GM18507 (cell line): Measurements from ENCODE around the gene ZNF618.
"Not testable (repeated sequence)": the region's sequence is repeated elsewhere in the genome, so short reads cannot be mapped to it uniquely, and the experiment has no call there.

ENCODE experiments used
- DNase-seq: peaks from one replicate; pipeline ENCODE4 v3.0.0; 2011; ENCODE audit warnings: low read depth; ENCODE audit not compliant: insufficient read length; ENCODE audit errors: extremely low spot score
- FAIRE-seq: peaks from 2 replicates; lab custom pipeline; 2011; peaks lifted over from hg19 to GRCh38; lab: Jason Lieb, UNC

The ZNF618 gene

DNA sequence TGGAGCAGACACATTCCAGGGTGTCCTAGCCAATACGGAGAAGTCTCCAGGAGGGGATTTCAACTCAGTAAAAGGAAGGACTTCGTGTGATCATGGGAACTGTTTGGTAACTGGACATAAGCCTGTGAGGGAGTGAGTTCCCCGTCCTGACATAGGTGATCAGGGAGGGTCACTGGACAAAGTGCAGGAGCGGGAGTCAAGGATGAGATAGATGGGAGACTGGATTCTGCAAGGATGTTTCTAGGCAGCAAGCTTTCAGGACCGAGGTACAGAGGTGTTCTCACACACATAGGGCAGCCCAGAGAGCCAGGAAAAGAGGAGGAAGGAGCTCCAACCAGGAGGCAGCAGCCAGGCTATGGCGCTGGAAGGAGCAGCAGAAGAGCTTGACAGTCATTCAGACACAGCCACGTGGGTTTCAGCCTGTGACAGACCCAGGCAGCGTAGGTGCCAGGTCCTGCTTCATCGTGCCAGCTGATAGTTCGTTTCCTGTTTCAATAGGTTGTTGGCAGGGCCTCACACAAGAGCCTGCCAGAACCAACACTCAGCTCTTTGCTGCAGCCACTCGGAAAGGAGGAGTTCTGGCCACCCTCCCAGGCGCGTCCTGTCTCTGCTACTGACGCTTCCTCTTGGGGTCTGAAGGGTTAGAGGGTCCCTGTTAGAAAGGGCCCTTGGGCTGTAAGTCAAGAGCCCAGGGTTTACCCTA is 117.9 kb downstream of the ZNF618 start:
- FAIRE-seq, result no peak
- no peak for DNase-seq

DNA sequence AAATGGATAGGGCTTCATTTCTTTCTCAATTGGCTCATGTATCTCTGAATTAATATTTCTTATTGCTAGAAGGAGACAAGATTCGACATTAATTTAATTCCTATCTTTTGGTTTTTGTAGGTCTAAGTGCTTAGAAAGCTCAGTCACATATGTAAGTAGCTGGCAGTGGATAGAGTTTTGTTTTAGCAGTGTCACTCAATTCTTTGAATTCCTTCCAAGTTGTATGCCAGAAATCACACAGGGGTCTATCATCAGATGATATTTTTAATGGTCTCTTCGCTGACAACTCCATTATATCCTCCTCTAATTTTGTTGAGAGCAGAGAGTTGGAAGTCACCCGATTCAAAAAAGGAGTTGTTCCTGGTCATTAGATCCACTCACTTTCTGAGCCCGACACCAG is 119.3 kb downstream of the ZNF618 start:
- FAIRE-seq, result no peak
- DNase-seq, result no peak

DNA sequence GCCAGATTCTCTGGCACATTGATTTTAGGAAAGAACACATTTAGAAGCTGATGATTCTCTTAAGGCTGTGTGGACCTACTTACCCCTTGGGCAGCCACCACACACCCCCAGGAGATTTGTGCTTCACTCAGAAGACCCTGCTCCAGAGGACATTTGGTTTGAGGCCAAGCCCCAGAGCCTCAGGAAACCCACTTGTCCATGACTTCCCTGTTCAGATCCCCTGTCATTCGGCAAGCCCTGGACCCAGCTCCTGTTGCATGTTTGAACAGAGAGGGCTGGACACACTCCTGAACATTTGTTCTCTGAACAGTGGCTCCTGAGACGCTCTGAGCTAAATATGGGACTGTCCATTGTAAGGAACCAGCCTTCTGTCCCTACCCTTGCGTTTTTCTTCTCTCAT is 119.9 kb downstream of the ZNF618 start:
- DNase-seq, result no peak
- FAIRE-seq, result no peak

DNA sequence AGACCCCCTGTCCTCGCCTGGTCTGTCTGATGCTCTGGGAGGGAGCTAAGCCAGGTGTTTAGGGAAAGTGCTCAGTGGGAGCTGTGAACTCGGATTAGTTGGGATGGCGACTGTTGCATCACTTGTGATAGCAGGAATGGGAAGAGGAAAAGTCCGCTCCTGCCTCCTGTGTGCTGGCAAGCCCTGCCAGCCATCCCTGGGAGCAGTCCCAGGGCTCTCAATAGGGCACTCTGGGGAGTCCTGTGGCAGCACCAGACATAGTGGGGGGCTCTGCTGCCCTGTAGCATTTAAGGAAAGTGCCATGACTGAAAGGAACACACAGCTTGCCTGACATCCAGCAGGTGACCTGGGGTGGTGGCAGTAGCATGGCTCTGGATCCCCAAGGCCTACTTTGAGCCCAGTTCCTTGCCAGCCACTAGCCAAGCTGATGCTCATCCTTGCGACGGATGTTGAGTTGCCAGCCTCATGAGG is 120.5 kb downstream of the ZNF618 start:
- FAIRE-seq, result no peak
- DNase-seq, result no peak

DNA sequence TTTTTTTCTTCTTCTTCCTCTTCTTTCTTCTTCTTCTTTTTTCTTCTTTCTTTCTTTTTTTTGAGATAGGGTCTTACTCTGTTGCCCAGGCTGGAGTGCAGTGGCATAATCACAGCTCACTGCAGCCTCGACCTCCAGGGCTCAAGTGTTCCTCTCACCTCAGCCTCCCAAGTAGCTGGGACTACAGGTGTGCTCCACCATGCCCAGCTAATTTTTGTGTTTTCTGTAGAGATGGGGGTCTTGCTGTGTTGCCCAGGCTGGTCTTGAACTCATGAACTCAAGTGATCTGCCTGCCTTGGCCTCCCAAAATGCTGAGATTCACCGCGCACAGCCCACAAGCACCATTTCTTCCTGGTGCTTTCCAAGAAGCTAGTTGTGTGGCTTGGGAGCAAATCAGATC is 121.0 kb downstream of the ZNF618 start:
- not testable (repeated sequence) for DNase-seq, FAIRE-seq

DNA sequence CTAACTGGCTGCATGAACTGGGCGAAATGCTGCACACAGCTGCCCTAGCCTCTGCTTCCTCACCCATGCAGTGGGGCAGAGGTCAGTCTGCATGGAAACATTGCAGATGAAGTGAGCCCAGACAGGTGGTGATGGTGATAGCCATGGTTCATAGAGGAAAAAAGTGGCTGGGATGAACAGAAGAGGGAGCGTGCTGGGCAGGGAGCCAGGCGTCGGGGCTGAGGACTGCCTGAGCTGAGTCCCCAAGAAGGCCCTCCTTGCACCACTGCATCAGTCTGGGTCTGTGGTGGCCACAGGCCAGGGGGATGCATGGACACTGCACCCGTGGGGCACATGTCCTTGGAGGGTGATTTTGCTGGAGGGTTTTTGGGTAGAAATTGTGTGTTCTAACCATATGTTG is 121.5 kb downstream of the ZNF618 start:
- DNase-seq (no peak), FAIRE-seq (no peak)

DNA sequence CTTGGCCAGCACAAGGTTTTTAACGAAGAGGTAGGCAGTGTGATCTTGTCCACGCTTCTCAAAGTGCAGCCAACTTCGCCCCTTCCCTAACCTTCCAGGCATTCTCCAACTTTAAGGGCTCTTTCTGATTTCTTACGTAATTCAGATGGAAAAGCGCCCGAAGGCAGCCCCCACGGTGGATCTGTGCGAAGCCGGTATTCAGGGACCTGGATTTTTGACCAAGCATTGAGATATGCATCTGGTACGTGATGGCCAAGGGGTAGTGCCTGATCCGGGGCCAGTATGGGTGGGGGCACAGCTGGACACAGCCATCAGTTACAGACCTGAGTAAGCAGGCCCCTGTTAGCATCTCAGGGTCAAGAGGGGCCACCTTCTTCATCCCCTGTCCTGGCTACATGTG is 122.0 kb downstream of the ZNF618 start:
- FAIRE-seq (no peak), DNase-seq (no peak)

DNA sequence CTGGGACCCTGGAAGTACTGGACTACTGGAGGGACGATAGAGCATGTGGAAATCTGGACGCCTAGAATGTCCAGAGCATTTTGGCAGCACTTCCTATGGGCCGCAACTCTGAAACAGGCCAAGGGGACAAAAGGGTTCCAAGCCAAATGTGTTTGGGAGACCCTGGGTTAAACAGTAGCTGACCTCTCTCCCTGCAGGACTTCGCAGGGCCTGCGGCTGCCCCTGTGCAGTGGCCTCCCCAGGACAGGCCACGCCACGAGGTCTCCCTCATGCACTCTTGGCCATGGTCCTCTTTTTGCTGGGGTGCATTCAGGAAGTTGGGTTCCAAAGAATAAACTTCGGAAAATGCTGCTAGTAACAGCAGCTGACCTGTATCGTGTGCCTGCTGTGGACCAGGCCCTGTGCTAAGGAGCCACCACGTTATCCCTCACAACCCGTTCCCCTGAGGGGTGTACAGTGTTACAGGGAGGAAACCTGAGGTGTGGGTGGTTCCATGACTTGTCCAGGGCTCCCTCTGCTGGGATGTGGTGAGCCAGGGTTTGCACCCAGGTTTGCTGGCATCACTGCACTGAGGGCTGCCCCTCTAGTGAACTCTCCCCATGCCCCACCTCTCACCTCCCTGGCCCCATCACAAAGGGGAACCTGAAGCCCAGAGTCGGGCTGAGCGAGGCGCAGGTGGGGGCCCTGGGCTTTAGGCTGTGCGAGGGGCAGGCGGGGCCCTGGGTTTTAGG is 122.6 kb downstream of the ZNF618 start:
- no peak for DNase-seq

DNA sequence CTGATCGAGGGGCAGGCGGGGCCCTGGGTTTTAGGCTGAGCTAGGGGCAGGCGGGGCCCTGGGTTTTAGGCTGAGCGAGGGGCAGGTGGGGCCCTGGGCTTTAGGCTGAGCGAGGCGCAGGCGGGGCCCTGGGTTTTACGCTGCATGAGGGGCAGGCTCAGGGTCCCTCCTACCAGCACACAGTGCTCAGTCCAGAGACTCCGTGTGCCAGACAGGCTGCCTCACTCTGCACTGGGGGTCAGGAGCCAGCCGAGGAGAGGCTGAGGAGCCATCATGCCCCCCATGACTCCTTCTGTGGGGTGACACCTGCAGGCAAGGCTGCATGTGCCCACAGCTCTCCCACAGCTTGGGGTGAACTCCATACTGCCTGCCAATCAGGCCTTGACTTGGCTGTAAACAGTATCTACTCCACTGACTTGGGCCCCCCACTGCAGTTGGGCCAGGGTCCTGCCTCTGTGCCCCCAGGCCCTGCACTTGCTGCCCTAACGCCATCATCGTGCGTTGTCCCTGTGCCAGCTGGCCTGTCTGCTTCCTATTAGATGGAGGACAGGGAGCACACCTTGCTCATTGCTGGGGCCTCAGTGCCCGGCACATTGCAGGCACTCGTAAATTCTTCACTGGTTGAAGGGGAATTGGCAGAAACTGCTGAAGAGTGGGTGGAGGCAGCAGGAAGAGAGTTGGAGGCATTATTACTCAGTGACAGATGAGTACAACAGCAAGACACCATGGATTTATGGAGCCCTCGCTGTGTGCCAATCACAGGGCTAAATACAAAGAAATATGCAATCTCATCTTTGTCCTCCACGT is 123.3 kb downstream of the ZNF618 start:
- no peak for DNase-seq
- no peak for FAIRE-seq

More for the DNA sequence above, 122.6 kb downstream of the ZNF618 start:
- FAIRE-seq, result no peak

DNA sequence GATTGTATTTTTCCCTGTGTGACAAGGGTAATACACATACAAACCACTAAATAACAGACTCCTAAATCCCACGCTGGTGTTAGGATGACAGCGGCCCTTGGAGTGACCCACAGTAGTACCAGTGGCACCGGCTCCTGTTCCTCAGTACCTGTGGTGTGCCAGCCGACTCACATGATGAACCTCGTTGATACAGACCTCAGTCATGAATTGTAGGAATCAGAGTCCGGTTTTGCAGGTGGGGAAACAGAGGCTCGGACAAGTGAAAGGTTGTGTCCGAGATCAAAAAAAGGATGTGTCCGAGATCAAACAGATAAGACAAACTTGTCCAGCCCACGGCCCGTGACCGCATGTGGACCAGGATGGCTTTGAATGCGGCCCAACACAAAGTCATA is 124.0 kb downstream of the ZNF618 start:
- FAIRE-seq (no peak), DNase-seq (no peak)

DNA sequence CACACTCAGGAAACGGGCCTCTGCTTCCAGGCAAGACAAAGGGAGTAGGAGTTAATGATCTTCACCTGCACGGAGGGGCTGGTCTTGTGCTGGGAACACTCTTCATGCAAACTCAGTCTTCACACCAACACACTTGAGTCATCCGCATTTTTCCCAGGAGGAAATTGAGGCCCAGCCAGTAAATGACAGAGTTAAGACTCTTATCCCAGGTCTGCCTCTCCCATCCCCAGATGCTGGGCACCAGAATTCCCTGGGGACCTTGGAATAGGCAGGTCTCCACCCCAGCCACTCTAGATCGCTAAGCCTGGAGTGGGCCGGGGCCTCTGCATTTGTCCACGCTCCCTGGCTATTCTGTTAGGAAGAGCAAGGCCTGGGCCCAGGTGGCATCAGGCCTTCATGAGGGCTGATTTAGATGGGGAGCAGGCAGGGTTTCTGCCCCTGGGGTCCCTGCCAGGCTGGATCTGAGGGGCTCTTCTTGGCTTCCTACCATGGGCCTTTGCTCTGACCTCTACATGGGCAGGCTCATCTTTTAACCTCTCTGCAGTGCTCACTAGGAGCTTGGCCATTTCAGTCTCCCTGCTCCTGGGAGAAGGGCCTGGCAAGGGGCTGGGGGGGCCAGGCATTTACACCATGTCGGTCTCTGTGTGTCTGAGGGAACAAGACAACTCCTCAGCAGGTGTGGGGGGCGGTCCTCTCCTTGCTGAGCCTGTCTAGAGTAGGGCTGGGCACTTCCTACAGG is 124.7 kb downstream of the ZNF618 start:
- no peak for DNase-seq
- no peak for FAIRE-seq

DNA sequence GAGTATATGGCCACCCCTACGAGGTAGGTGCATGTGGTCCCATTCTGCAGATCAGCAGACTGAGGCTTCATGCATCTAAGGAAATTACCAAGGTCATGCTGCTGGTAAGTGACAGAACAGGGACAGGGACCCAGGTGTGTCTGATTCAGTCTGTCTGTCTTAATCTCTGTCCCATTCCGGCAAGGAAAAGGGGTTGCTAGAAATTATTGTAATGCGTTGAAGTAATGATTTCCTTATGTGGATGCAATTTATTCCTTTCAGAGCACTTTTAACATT is 125.2 kb downstream of the ZNF618 start:
- no peak for FAIRE-seq

DNA sequence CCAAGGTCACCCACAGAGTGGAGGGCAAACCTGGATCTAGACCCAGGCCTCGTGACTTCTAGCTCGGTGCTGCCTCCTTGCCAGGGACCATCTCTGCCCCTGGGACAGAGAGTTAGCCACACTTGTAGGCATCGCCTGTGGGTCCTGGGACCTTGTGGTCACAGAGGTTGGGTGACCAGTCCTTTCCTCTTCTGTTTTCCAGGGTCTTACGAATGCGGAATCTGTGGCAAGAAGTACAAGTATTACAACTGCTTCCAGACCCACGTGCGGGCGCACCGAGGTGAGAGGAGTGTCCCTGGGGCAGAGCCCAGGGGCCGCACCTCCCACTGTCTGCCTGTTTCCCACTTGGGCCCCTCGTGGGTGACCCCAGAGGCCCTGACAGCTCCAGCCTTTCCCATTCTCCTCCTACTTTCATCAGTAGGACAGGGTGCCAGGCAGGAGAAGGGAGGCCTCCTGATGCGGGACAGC is 125.7 kb downstream of the ZNF618 start:
- DNase-seq, result no peak
- FAIRE-seq, result no peak

More for the DNA sequence above, 125.2 kb downstream of the ZNF618 start:
- no peak for DNase-seq

DNA sequence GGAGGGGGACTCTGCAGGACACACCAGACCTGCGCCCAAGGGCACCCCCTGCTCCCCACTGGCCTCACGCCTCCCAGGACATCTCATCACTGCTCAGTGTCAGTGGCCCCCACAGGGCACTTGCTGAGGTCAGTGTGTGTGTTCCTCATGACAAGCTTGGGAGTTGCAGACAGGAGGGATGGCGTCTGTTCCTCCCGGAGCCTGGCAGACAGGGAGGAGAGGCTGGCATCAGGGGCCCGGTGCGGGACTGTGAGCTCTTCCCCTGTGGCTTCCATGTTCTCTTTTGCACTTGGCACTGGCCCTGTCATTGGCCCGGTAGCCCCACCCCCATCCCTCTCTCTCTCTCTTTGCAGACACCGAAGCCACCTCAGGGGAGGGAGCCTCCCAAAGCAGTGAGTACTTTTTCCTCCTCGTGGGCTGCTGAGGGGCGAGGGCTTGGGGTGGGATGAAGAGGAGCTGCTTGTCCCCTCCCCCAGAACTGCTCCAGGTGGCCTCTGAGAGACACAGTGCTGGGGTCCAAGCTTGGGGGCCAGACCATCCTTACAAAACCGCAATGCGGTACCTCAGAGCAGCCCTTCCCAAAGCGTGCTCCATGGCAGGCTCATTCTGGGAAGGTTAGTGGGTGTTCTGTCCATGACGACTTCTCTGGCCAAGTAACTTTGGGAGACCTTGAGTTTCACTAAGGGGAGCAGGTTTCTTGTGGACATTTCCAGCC is 126.3 kb downstream of the ZNF618 start:
- no peak for DNase-seq
- no peak for FAIRE-seq

DNA sequence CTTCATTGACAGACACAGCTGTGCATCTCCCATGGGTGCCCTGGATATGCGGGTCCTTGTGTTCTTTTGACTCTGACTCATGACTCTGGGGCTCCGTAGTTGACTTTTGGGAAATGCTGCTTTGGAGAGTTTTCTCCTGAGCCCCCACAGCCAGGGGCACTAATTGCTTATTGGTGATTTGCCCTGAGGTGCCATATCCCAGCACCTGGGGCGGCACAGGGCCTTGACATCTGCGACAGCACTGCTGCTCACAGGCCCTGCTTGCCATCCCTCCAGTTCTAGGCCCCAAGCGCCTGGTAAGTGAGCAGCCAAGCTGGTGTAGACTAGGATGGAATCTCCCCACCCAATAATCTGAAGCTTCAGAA is 126.9 kb downstream of the ZNF618 start:
- no peak for DNase-seq
- FAIRE-seq, result no peak

DNA sequence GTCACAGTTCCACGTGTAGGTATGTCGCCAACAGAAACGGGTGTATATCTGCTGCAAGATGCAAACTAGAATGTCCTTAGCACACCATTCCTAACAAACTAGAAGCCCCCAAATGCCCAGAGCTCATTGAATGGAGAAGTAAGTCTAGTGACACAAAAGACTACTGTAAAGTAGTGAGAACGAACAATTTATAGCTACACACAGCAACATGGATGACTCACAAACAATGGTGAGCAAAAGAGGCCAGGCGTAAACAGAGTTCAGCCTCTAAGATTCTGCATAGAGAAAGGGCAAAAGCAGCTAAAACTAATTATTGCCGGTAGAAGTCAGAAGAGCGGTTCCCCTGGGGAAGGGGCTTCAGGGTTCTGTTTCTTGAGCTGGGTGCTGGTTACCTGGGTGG is 127.2 kb downstream of the ZNF618 start:
- DNase-seq (no peak), FAIRE-seq (no peak)

DNA sequence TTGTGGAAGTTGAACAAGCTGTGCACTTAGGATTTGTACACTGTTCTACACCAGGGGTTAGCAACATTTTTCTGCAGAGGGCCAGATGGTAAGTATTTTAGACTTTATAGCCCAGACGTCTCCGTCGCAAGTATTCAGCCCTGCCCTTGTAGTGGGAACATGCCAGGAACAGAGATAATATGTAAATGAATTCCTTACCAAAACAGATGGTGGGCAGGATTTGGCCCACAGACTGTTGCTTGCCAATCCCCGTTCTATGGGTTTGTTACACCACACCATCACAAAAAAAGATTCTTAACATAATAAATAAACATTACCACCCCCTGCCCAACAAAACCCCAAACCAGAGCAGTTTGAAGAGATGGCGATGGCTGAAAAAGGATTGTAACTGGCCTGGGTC is 127.6 kb downstream of the ZNF618 start:
- FAIRE-seq (no peak), DNase-seq (no peak)

DNA sequence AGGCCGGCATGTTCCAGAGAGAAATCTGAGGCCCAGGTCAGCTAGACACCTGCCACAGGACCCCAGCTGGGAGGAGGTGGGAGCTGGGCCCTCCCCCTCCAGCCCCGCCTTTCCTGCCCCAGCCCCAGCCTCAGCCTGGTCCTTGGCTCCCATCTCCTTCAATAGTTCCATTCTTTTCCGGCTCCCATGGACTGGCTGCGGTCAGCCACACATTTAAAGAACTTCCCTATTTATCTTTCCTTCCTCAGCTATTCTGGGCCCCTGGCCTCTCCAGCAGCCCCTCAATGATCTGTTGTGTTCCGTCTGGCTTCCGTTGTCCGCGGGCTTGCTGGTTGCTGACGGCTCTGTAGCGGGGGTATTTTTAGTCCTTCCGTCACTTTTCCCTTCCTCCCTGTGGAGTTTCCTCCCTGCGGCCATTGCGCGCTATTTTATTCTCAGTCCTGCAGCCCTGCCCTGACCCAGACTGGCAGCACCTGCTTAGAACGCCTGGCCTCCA is 128.2 kb downstream of the ZNF618 start:
- no peak for FAIRE-seq

More for the DNA sequence above, 128.2 kb downstream of the ZNF618 start:
- no peak for DNase-seq
